HG03108 (cell line): ENCODE measurements around the gene BEND6.
"Not testable (repeated sequence)": the region's sequence is repeated elsewhere in the genome, so short reads cannot be mapped to it uniquely, and the experiment has no call there.

Source experiments
- ATAC-seq: cut with Tn5 transposase; IDR thresholded peaks from one replicate; pipeline ENCODE4 v1.9.1; 2021; ENCODE audit warnings: moderate library complexity; ENCODE audit not compliant: unreplicated experiment

Gene BEND6

GRCh38 chr6:57026001-57026400, 71.1 kb downstream of the BEND6 start:
- no peak for ATAC-seq

- ATAC-seq = no peak
Observed at GRCh38 chr6:57027301-57027700, 72.4 kb downstream of the BEND6 start.

GRCh38 chr6:57029213-57029612, 74.3 kb downstream of the BEND6 start:
- ATAC-seq = no peak

- no peak for ATAC-seq
Observed at GRCh38 chr6:57033228-57033627, 78.3 kb downstream of the BEND6 start.

GRCh38 chr6:57035549-57035948, 80.6 kb downstream of the BEND6 start:
- ATAC-seq = no peak

GRCh38 chr6:57038906-57039305, 84.0 kb downstream of the BEND6 start:
- no peak for ATAC-seq

GRCh38 chr6:57040011-57040410, 85.1 kb downstream of the BEND6 start:
- no peak for ATAC-seq

- not testable (repeated sequence) for ATAC-seq
Observed at GRCh38 chr6:57044061-57044460, 89.2 kb downstream of the BEND6 start.

GRCh38 chr6:57044568-57044967, 89.7 kb downstream of the BEND6 start:
- ATAC-seq = no peak

GRCh38 chr6:57046332-57047256, 91.7 kb downstream of the BEND6 start, which contains the start of gene KIAA1586:
Gene KIAA1586 (plus strand): TSS chr6:57046693. CDS start chr6:57046756, 63 bp downstream.
- ATAC-seq = peak; percentile 98

GRCh38 chr6:57047257-57047585, 92.3 kb downstream of the BEND6 start:
- not testable (repeated sequence) for ATAC-seq

- not testable (repeated sequence) for ATAC-seq
Observed at GRCh38 chr6:57047859-57048258, 93.0 kb downstream of the BEND6 start.

- no peak for ATAC-seq
Observed at GRCh38 chr6:57048577-57048976, 93.7 kb downstream of the BEND6 start.

- ATAC-seq = no peak
Observed at GRCh38 chr6:57063847-57064246, 108.9 kb downstream of the BEND6 start.

- ATAC-seq = no peak
Observed at GRCh38 chr6:57064809-57065208, 109.9 kb downstream of the BEND6 start.

- ATAC-seq = no peak
Observed at GRCh38 chr6:57068061-57068460, 113.2 kb downstream of the BEND6 start.

- ATAC-seq = no peak
Observed at GRCh38 chr6:57069228-57069627, 114.3 kb downstream of the BEND6 start.

GRCh38 chr6:57069920-57070331, 115.0 kb downstream of the BEND6 start:
- ATAC-seq = no peak

GRCh38 chr6:57072108-57072507, 117.2 kb downstream of the BEND6 start:
- no peak for ATAC-seq

GRCh38 chr6:57074383-57074782, 119.5 kb downstream of the BEND6 start:
- no peak for ATAC-seq

GRCh38 chr6:57075092-57075491, 120.2 kb downstream of the BEND6 start:
- no peak for ATAC-seq
